CD4-positive, alpha-beta memory T cell (primary cell): Measurements from ENCODE around the gene RPS27A. TPM values are rescaled to one million over a fixed set of nuclear protein-coding genes. Genes with fewer than 3 reads are reported as not detected.
"Not testable (repeated sequence)": the region's sequence is repeated elsewhere in the genome, so short reads cannot be mapped to it uniquely, and the experiment has no call there.

Source experiments
- CTCF ChIA-PET: fragments of 350-600 bp; sonication (Branson Sonifier 250); formaldehyde crosslinking; loops from one replicate; lab custom pipeline; 2021; ENCODE audit warnings: inconsistent platforms; ENCODE audit not compliant: partially characterized antibody; lab: Charles Lee
- POLR2A ChIA-PET: fragments of 350-600 bp; sonication (Branson Sonifier 250); formaldehyde crosslinking; loops from one replicate; lab custom pipeline; 2021; ENCODE audit not compliant: partially characterized antibody; lab: Charles Lee
- DNase-seq, 5 donors: peaks; one replicate each; pipeline versions ENCODE4 v3.0.0 to v3.0.0-alpha.2; 2020 to 2022; ENCODE audit warnings: mixed read lengths in 1 of 5
- H3K27ac ChIP-seq: one replicate; pipeline ENCODE4 v1.7.0; 2013; ENCODE audit warnings: low read depth, low read length
- H3K27me3 ChIP-seq: 2 replicates; pipeline ENCODE4 v1.7.0; 2013; ENCODE audit warnings: mild to moderate bottlenecking, low read length, moderate library complexity; ENCODE audit not compliant: insufficient read depth
- H3K36me3 ChIP-seq: 2 replicates; pipeline ENCODE4 v1.7.0; 2013; ENCODE audit warnings: mild to moderate bottlenecking, low read length, moderate library complexity; ENCODE audit not compliant: insufficient read depth
- H3K4me1 ChIP-seq: 2 replicates; pipeline ENCODE4 v1.7.0; 2013; ENCODE audit warnings: mild to moderate bottlenecking, low read length, moderate library complexity; ENCODE audit not compliant: insufficient read depth
- H3K4me3 ChIP-seq, 2 donors: one replicate each; pipeline ENCODE4 v1.7.0; 2013; ENCODE audit warnings: low read length in 2 of 2, mild to moderate bottlenecking in 1 of 2
- H3K9me3 ChIP-seq, 2 donors: one replicate each; pipeline ENCODE4 v1.7.0; 2013; ENCODE audit warnings: low read length in 2 of 2, control low read depth in 1 of 2; ENCODE audit not compliant: control insufficient read depth in 1 of 2
- H3K27ac Mint-ChIP-seq, 7 donors: one replicate each; pipeline ENCODE4 v1.8.0; 2020 to 2021; ENCODE audit warnings: mixed read lengths in 7 of 7, mild to moderate bottlenecking in 6 of 7, inconsistent platforms in 3 of 7, moderate library complexity in 3 of 7
- H3K27me3 Mint-ChIP-seq, 2 donors: one replicate each; pipeline ENCODE4 v1.8.0; 2020 to 2021; ENCODE audit warnings: mixed read lengths in 2 of 2
- H3K36me3 Mint-ChIP-seq, 2 donors: one replicate each; pipeline ENCODE4 v1.8.0; 2020 to 2021; ENCODE audit warnings: mixed read lengths in 2 of 2, inconsistent platforms in 1 of 2, mild to moderate bottlenecking in 1 of 2
- H3K4me1 Mint-ChIP-seq, 4 donors: one replicate each; pipeline ENCODE4 v1.8.0; 2020 to 2021; ENCODE audit warnings: mixed read lengths in 4 of 4, mild to moderate bottlenecking in 1 of 4
- H3K4me3 Mint-ChIP-seq, 8 donors: one replicate each; pipeline ENCODE4 v1.8.0; 2020 to 2021; ENCODE audit warnings: mixed read lengths in 8 of 8, mild to moderate bottlenecking in 7 of 8, moderate library complexity in 6 of 8, inconsistent platforms in 3 of 8
- H3K9me3 Mint-ChIP-seq, 8 donors: one replicate each; pipeline ENCODE4 v1.8.0; 2020 to 2021; ENCODE audit warnings: mixed read lengths in 8 of 8, mild to moderate bottlenecking in 5 of 8, inconsistent platforms in 3 of 8, moderate library complexity in 1 of 8
- intact Hi-C: fragments of 100-400 bp; cut with micrococcal nuclease; formaldehyde crosslinking; loops from one replicate; pipeline ENCODE4 v1.15.1; 2023
- polyA plus RNA-seq, 2 donors: library from polyadenylated mRNA; unstranded; fragments of 300-500 nt; fragmentation: Illumina TruSeq; gene quantifications; one replicate each; pipeline ENCODE4 v1.2.3, GENCODE V29; 2021
- total RNA-seq, 2 experiments: library from RNA; stranded (reverse); gene quantifications; one replicate each; pipeline ENCODE4 v1.2.3, GENCODE V29; 2021

Gene RPS27A
- total RNA-seq, result 1,000 to 10,000 TPM; 2,280 to 2,392 TPM
- polyA plus RNA-seq, result 1,000 to 10,000 TPM; 2,677 to 3,667 TPM

GRCh38 chr2:55232084-55232862 lies at the start of gene RPS27A, which contains the start of gene CLHC1:
Gene RPS27A (plus strand): TSS chr2:55232688. CDS start chr2:55232825, 137 bp downstream.
Gene CLHC1 (minus strand): TSS chr2:55232293. CDS start chr2:55222411, 9,882 bp downstream.
- peaks cover 31% of the 10 kb centered on the region for H3K36me3 ChIP-seq
- ChIA-PET CTCF (interaction anchor here (0.9 to 1.4 kb wide), 6 partner anchors 9 to 184 kb away, joined by 3 to 12 read pairs (median 4); partner anchors contain the start of gene RTN4), POLR2A (interaction anchor here (0.6 to 1.6 kb wide), 21 partner anchors 9 to 386 kb away, joined by 3 to 60 read pairs (median 5); partner anchors contain the start of genes CCDC88A, CFAP36, MTIF2 and PPP4R3B)
- H3K27ac ChIP-seq, result peak within 1 kb of the TSS; percentile 97
- H3K9me3 Mint-ChIP-seq, result no peaks in the 10 kb centered on the region
- H3K27me3 Mint-ChIP-seq, result no peaks in the 10 kb centered on the region
- H3K4me3 Mint-ChIP-seq, result peak within 1 kb of the TSS; percentile 92 to 100 (median 100)
- H3K36me3 Mint-ChIP-seq, result peaks cover 21 to 47% of the 10 kb centered on the region in 2 donors
- H3K4me3 ChIP-seq, result peak within 1 kb of the TSS; percentile 82 to 98
- peak; percentile 92 to 96 (median 94) for DNase-seq
- H3K4me1 ChIP-seq, result peaks cover 52% of the 10 kb centered on the region
- no peaks in the 10 kb centered on the region for H3K9me3 ChIP-seq
- no peaks in the 10 kb centered on the region for H3K27me3 ChIP-seq
- intact Hi-C loops, result loop anchor here (1.0 to 10.0 kb wide), 10 partner anchors 9 to 667 kb away; partner anchors contain the start of genes CFAP36, EML6, MTIF2 and PPP4R3B
- H3K27ac Mint-ChIP-seq, result peak within 1 kb of the TSS; percentile 94 to 100 (median 98)
- peaks cover 46 to 75% (median 62%) of the 10 kb centered on the region in 4 donors for H3K4me1 Mint-ChIP-seq

- H3K27ac Mint-ChIP-seq, intact Hi-C loops, H3K27me3 ChIP-seq, H3K4me1 ChIP-seq, H3K4me1 Mint-ChIP-seq, H3K27ac ChIP-seq, H3K36me3 ChIP-seq, H3K4me3 Mint-ChIP-seq, H3K4me3 ChIP-seq, H3K9me3 ChIP-seq, H3K27me3 Mint-ChIP-seq, POLR2A ChIA-PET, DNase-seq: not testable (repeated sequence)
- peaks cover 0 to 11% (median 4%) of the 10 kb centered on the region in 8 donors for H3K9me3 Mint-ChIP-seq
- CTCF ChIA-PET, result interaction anchor here (1.0 to 1.9 kb wide), 3 partner anchors 13 to 174 kb away, joined by 3 to 11 read pairs (median 4); no protein-coding TSS in a partner anchor
- H3K36me3 Mint-ChIP-seq, result peaks cover 8 to 29% of the 10 kb centered on the region in 2 donors
Measured at GRCh38 chr2:55186837-55187236, 45.7 kb upstream of the RPS27A start.

GRCh38 chr2:55191888-55192287 lies 40.6 kb upstream of the RPS27A start:
- H3K4me3 Mint-ChIP-seq, H3K9me3 ChIP-seq, H3K27me3 Mint-ChIP-seq, H3K36me3 ChIP-seq, H3K27ac Mint-ChIP-seq, DNase-seq, H3K4me3 ChIP-seq, H3K4me1 ChIP-seq, H3K27me3 ChIP-seq, POLR2A ChIA-PET, intact Hi-C loops, H3K4me1 Mint-ChIP-seq, H3K27ac ChIP-seq: not testable (repeated sequence)
- CTCF ChIA-PET, result interaction anchor here (1.1 kb wide), 1 partner anchor 23 kb away, joined by 3 read pairs; no protein-coding TSS in a partner anchor
- peaks cover 0 to 11% (median 5%) of the 10 kb centered on the region in 8 donors for H3K9me3 Mint-ChIP-seq
- peaks cover 12 to 35% of the 10 kb centered on the region in 2 donors for H3K36me3 Mint-ChIP-seq

- H3K27me3 Mint-ChIP-seq, result no peaks in the 10 kb centered on the region
- intact Hi-C loops, result no loop called here
- Histone ChIP-seq H3K9me3 (no peaks in the 10 kb centered on the region), H3K4me1 (no peaks in the 10 kb centered on the region), H3K27me3 (no peaks in the 10 kb centered on the region), H3K4me3 (no peak overlapping the region), H3K27ac (no peak overlapping the region), H3K36me3 (no peaks in the 10 kb centered on the region)
- H3K4me3 Mint-ChIP-seq, result no peak overlapping the region
- H3K9me3 Mint-ChIP-seq, result peaks cover 0 to 31% (median 22%) of the 10 kb centered on the region in 8 donors
- no peak overlapping the region for H3K27ac Mint-ChIP-seq
- ChIA-PET CTCF (no interaction called here), POLR2A (no interaction called here)
- DNase-seq, result no peak
- peaks cover 23 to 47% of the 10 kb centered on the region in 2 donors for H3K36me3 Mint-ChIP-seq
- H3K4me1 Mint-ChIP-seq, result no peaks in the 10 kb centered on the region
Measured at GRCh38 chr2:55196526-55196925, 36.0 kb upstream of the RPS27A start.

GRCh38 chr2:55200416-55200815 lies 32.1 kb upstream of the RPS27A start:
- intact Hi-C loops, result no loop called here
- ChIA-PET POLR2A (no interaction called here), CTCF (no interaction called here)
- Histone ChIP-seq H3K27me3 (no peaks in the 10 kb centered on the region), H3K36me3 (no peaks in the 10 kb centered on the region), H3K27ac (no peak overlapping the region), H3K4me3 (no peak overlapping the region), H3K9me3 (no peaks in the 10 kb centered on the region), H3K4me1 (no peaks in the 10 kb centered on the region)
- no peak overlapping the region for H3K4me3 Mint-ChIP-seq
- H3K27ac Mint-ChIP-seq, result no peak overlapping the region
- H3K4me1 Mint-ChIP-seq, result no peaks in the 10 kb centered on the region
- peaks cover 4 to 32% (median 21%) of the 10 kb centered on the region in 8 donors for H3K9me3 Mint-ChIP-seq
- peaks cover 27 to 59% of the 10 kb centered on the region in 2 donors for H3K36me3 Mint-ChIP-seq
- H3K27me3 Mint-ChIP-seq, result no peaks in the 10 kb centered on the region
- DNase-seq, result no peak

GRCh38 chr2:55204536-55204935 lies 28.0 kb upstream of the RPS27A start:
- Histone ChIP-seq H3K36me3 (no peaks in the 10 kb centered on the region), H3K9me3 (no peaks in the 10 kb centered on the region), H3K27me3 (no peaks in the 10 kb centered on the region), H3K27ac (no peak overlapping the region), H3K4me1 (no peaks in the 10 kb centered on the region), H3K4me3 (no peak overlapping the region)
- DNase-seq, result no peak
- ChIA-PET POLR2A (no interaction called here), CTCF (no interaction called here)
- H3K9me3 Mint-ChIP-seq, result peaks cover 4 to 26% (median 17%) of the 10 kb centered on the region in 8 donors
- H3K4me1 Mint-ChIP-seq, result no peaks in the 10 kb centered on the region
- no peaks in the 10 kb centered on the region for H3K27me3 Mint-ChIP-seq
- intact Hi-C loops, result no loop called here
- no peak overlapping the region for H3K4me3 Mint-ChIP-seq
- H3K27ac Mint-ChIP-seq, result no peak overlapping the region
- H3K36me3 Mint-ChIP-seq, result peaks cover 16 to 42% of the 10 kb centered on the region in 2 donors

- peaks cover 3 to 22% (median 14%) of the 10 kb centered on the region in 8 donors for H3K9me3 Mint-ChIP-seq
- no peaks in the 10 kb centered on the region for H3K4me1 Mint-ChIP-seq
- Histone ChIP-seq H3K27ac (no peak overlapping the region), H3K4me3 (no peak overlapping the region), H3K27me3 (no peaks in the 10 kb centered on the region), H3K36me3 (no peaks in the 10 kb centered on the region), H3K4me1 (no peaks in the 10 kb centered on the region), H3K9me3 (no peaks in the 10 kb centered on the region)
- no peak overlapping the region for H3K27ac Mint-ChIP-seq
- no peak for DNase-seq
- intact Hi-C loops, result no loop called here
- CTCF ChIA-PET, result no interaction called here
- no peaks in the 10 kb centered on the region for H3K27me3 Mint-ChIP-seq
- peaks cover 14 to 39% of the 10 kb centered on the region in 2 donors for H3K36me3 Mint-ChIP-seq
- H3K4me3 Mint-ChIP-seq, result no peak overlapping the region
- POLR2A ChIA-PET, result no interaction called here
Measured at GRCh38 chr2:55204950-55205349, 27.5 kb upstream of the RPS27A start.
